Limb (tissue), 2 donors: ENCODE measurements around the gene OGT.

Experiments
- DNase-seq, 2 donors: peaks; one replicate each; pipeline ENCODE4 v3.0.0-alpha.2; 2016; ENCODE audit errors: extremely low spot score in 2 of 2

Gene OGT

DNA sequence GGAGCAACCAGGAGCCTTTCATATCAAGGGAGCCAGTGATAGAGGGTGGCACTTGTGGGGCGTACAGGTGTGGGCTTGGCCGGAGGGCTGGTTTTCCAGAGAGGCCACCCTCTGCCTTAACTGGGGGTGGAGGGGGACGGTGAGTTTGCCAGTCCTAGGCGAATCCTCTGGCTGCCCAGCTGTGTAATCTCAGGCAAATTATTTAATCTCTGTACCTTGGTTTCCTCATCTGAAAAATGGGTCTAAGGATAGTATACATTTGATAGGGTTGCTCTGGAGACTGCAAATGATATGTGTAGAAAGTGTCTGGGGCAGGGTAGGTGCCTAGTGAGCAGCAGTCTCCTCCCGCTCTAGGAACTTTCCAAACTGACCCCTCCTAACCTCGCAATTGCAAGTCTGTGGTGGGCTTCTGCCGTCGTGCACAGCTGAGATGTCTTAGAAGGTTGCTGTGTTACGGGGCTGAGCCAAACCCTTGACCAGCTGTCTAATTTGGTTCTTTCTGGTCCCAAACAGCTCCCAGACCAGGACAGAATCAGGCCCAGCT is 89.2 kb downstream of the OGT start:
- no peak for DNase-seq

DNA sequence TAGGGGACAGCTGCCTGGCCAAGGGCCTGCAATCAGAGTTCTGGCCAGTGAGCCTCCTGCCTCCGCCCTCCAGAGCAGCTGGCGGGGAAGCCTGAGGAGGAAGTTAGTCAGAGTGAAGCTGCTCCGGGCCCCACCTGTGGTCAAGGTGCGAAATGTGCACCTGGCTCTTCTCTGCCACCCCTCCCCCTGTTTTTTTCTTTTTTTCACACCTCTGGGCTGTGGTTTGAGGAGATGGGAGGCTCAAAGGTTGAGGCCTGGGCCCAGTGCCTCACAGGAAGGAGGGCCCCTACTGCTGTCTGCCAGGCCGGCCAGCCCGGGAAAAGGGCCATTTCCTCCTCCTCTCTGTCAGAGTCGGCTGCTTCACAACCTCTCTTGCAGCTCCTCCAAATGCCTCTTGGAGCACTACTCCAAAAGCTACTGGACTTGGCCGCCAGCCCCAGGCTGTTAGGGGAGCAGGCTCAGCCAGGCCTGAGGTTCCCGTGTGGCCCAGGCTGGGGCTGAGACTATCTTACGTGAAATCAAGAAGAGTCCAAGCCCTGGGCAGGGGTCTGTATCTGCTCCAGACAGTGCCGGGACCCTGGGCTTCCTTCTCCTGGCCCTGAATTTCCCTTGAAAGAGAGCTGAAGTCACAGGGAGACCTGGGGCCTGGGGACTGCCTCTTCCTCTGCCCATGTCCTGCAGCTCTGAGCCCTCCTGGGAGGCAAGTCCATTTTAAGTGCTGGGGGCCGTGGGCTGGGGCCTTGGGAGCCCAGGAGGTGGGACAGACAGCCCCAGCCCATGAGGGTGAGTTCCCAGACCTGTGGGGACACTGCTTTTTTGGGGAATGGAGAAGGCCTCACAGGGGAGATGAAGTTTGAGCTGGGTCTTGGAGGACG is 89.9 kb downstream of the OGT start:
- peak; percentile 51 to 59 for DNase-seq

DNA sequence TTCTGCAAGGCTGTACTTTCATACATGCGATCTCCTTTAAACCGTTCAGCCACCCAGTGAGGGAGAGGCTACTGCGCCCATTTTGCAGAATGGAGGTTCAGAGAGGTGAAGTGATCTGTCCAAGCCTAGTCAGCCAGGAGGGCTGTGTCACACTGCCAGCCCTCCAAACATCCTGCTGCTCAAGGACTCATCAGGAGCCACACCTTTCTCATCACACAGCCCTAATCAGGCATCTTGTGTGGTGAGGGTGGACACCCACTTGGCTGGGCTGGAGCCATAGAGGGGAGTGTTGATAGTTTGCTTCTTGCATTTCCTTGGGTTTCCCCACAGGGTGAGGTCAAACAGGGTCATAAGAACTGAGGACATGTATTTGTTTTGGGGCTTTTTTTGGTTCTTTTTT is 90.8 kb downstream of the OGT start:
- no peak for DNase-seq

DNA sequence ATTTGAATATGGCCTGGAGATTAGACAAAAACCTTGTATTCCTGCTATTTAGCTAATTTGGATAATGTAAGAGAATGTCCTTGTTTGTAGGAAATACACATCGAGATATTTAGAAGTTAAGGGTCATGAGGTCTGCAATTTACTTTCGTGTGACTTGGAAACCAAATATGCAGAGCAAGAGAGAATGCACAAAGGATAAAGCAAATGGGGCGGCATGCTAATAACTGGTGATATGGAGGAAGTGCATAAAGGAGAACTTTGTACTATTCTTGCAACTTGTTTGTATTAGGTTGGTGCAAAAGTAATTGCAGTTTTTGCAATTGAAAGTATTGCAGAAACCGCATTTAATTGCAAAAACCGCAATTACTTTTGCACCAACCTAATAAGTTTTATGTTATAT is 92.6 kb downstream of the OGT start:
- DNase-seq = no peak
